Body of pancreas (tissue), 4 donors: ENCODE data around the gene LSM3. TPM values are rescaled to one million over a fixed set of nuclear protein-coding genes. Genes with fewer than 3 reads are reported as not detected.

Experiments used
- ATAC-seq: fragments of 150-250 bp; one replicate; pipeline ENCODE4 v1.9.1; 2016
- DNase-seq, 4 donors: peaks; one replicate each; pipeline ENCODE4 v3.0.0-alpha.2; 2019
- H3K27ac ChIP-seq, 4 donors: fragments of 200-600 bp; sonication (generic); 1 replicate in 3 of 4; 2 replicates in 1 of 4; pipeline versions ENCODE4 v1.5.1 to v1.6.1; 2016 to 2019; ENCODE audit warnings: mild to moderate bottlenecking in 1 of 4, mixed read lengths in 1 of 4, moderate library complexity in 1 of 4
- H3K27me3 ChIP-seq, 2 donors: fragments of 200-600 bp; sonication (generic); one replicate each; pipeline ENCODE4 v1.6.0; 2016; ENCODE audit warnings: mild to moderate bottlenecking in 1 of 2
- H3K36me3 ChIP-seq, 2 donors: fragments of 200-600 bp; sonication (generic); replicated peaks in 1 of 2; 2 replicates each; pipeline ENCODE4 v1.5.1; 2016; ENCODE audit warnings: low read depth in 2 of 2; ENCODE audit not compliant: insufficient read depth in 1 of 2
- H3K4me1 ChIP-seq: fragments of 200-600 bp; sonication (generic); one replicate; pipeline ENCODE4 v1.6.0; 2016
- H3K4me3 ChIP-seq, 2 donors: fragments of 200-600 bp; sonication (generic); 1 replicate in 1 of 2; 2 replicates in 1 of 2; pipeline ENCODE4 v1.5.1; 2016 to 2019
- H3K9me3 ChIP-seq, 3 donors: fragments of 200-600 bp; sonication (generic); 1 replicate in 2 of 3; 2 replicates in 1 of 3; pipeline ENCODE4 v1.5.1; 2016
- POLR2A ChIP-seq, 3 donors: fragments of 450-650 bp; IDR thresholded peaks; one replicate each; pipeline ENCODE4 v1.6.1; 2016; ENCODE audit warnings: antibody characterized with exemption in 3 of 3, mild to moderate bottlenecking in 2 of 3
- WGBS, 2 donors: methylation state at CpG; one replicate each; pipeline ENCODE4 v1.1.5; 2017; 5-methylcytosine and 5-hydroxymethylcytosine counted together
- intact Hi-C: fragments of 100-400 bp; cut with DNase I; formaldehyde crosslinking; loops from one replicate; pipeline ENCODE4 v1.15.1; 2023
- total RNA-seq, 2 donors: library from RNA; depleted of rRNA; stranded (reverse); fragments of >200 nt; gene quantifications; one replicate each; pipeline ENCODE4 v1.1.0, GENCODE V29; 2016
- TF ChIP-seq, protein P1 (sequence below), 7 experiments: fragments of 450-650 bp in 4 of 7; fragments of 200-600 bp in 3 of 7; sonication (generic) in 3 of 7; IDR thresholded peaks; one replicate each; pipeline ENCODE4 v1.5.1; 2016 to 2019; ENCODE audit warnings: antibody characterized with exemption in 7 of 7

The LSM3 gene
- total RNA-seq, 2 donors from 2014 or later: 5.3 to 6.0 TPM

DNA sequence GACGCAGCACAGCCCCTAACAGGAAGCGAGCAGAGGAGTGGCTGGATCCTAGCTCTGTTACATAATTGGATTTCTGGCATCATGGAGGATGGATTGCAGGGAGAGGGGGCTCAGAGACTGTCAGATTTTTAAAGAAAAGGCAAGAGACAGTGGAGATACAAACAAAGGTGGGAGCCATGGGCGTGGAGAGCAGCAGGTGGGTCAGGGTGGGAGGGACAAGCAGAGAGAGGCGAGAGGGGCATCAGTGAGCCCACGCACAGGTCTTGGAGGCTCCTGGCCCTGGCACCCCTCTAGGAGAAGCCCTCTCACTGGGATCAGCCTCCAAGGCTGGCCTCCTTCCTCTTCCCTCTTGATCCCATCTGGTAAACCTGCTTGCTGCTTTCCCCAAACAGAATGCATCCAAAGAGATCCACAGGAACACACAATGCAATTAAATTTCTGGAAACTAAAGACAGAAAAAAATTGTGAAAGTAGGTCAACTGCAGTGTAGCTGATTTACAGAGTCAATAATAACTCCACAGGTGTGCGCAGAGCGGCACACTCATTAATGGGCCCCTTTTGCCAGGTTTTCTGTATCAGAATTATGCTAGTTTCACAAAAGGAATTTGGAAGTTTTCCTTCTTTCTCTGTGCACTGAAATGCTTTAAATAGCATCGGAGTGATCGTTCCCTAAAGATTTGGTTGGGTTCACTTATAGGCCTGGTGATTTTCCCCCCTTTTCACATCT lies 66.1 kb downstream of the LSM3 start:
- Histone ChIP-seq H3K27me3 (no peaks in the 10 kb centered on the region), H3K4me3 (no peak overlapping the region), H3K36me3 (no peaks in the 10 kb centered on the region), H3K27ac (no peak overlapping the region), H3K9me3 (no peaks in the 10 kb centered on the region), H3K4me1 (no peaks in the 10 kb centered on the region)
- DNase-seq (no peak), ATAC-seq (no peak)
- 76 to 84% methylated on average over 9 of the region's 9 CpGs for WGBS, 2 donors
- intact Hi-C loops: no loop called here
- TF ChIP-seq, protein P1, sequence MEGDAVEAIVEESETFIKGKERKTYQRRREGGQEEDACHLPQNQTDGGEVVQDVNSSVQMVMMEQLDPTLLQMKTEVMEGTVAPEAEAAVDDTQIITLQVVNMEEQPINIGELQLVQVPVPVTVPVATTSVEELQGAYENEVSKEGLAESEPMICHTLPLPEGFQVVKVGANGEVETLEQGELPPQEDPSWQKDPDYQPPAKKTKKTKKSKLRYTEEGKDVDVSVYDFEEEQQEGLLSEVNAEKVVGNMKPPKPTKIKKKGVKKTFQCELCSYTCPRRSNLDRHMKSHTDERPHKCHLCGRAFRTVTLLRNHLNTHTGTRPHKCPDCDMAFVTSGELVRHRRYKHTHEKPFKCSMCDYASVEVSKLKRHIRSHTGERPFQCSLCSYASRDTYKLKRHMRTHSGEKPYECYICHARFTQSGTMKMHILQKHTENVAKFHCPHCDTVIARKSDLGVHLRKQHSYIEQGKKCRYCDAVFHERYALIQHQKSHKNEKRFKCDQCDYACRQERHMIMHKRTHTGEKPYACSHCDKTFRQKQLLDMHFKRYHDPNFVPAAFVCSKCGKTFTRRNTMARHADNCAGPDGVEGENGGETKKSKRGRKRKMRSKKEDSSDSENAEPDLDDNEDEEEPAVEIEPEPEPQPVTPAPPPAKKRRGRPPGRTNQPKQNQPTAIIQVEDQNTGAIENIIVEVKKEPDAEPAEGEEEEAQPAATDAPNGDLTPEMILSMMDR (IDR thresholded peaks at IDR 0.05): no peak
- no peak for TF ChIP-seq POLR2A (IDR thresholded peaks at IDR 0.05)

DNA sequence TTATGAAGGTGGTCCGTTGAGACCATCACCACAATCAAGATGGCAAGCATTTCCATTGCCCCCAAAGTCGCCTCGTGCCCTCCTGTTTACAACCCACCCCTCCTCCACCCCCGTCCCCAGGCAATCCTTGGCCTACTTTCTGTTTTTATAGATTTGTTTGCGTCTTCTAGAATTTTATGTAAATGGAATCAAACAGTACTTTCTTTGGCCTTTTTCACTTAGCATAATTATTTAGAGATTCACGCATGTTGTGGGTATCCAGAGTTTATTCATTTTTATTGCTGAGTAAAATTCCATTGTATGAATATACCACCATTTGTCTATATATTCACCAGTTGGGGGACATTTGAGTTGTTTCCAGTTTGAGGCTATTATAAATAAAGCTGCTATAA lies 66.6 kb downstream of the LSM3 start:
- no peaks in the 10 kb centered on the region for H3K4me1 ChIP-seq
- ATAC-seq: no peak
- H3K36me3 ChIP-seq: no peaks in the 10 kb centered on the region
- no peaks in the 10 kb centered on the region for H3K9me3 ChIP-seq
- H3K27me3 ChIP-seq: no peaks in the 10 kb centered on the region
- intact Hi-C loops: no loop called here
- no peak for DNase-seq
- TF ChIP-seq, protein P1 (IDR thresholded peaks at IDR 0.05): no peak
- no peak for TF ChIP-seq POLR2A (IDR thresholded peaks at IDR 0.05)
- no peak overlapping the region for H3K4me3 ChIP-seq
- WGBS, 2 donors: 75 to 85% methylated on average over 6 of the region's 6 CpGs
- H3K27ac ChIP-seq: no peak overlapping the region

DNA sequence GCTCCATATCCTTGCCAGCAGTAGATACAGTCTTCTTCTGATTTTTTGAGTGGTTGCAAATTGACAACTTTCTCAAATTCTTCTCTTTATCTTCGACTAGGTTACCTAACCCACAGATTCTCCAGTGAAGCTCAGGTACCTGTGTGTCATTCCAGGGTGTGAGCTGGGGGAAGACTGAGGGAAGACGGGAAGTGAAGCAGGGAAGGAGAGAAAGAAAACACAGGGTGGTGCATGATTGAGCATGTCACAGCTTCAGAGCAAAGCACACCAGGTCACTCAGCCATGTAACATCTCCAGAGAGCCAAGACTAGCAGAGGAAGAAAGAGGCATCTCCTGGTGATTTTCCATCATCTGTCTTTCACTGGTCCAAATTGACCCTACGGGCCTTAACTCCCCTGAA lies 67.2 kb downstream of the LSM3 start:
- H3K4me1 ChIP-seq: no peaks in the 10 kb centered on the region
- H3K4me3 ChIP-seq: no peak overlapping the region
- intact Hi-C loops: no loop called here
- H3K9me3 ChIP-seq: no peaks in the 10 kb centered on the region
- DNase-seq (no peak), ATAC-seq (no peak)
- no peaks in the 10 kb centered on the region for H3K36me3 ChIP-seq
- H3K27ac ChIP-seq: no peak overlapping the region
- TF ChIP-seq, protein P1 (IDR thresholded peaks at IDR 0.05): no peak
- no peak for TF ChIP-seq POLR2A (IDR thresholded peaks at IDR 0.05)
- no peaks in the 10 kb centered on the region for H3K27me3 ChIP-seq
- 67 to 69% methylated on average over 2 to 3 of the region's 3 CpGs for WGBS, 2 donors

DNA sequence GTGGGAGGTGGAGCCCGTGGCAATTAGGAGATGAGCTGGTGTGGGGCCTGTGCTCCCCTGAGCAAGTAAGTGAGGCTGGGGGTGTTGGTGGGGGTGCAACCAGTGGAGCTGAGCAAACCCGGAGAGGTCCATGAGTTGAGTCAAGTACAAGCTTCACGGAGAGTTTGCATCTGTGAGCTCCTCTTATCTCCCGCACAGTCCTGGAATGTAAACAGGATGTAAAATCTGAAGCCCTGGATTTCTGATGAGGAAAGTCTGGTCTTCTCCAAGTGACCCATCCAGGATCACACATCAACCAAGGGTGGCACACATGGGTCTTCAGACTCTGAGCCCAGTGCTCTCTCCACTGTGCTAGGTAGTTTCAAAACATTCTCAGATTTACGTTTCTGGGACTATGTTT lies 67.8 kb downstream of the LSM3 start:
- no peak for DNase-seq
- H3K27ac ChIP-seq: no peak overlapping the region
- no peak for ATAC-seq
- 60 to 70% methylated on average over 5 of the region's 5 CpGs for WGBS, 2 donors
- no peaks in the 10 kb centered on the region for H3K36me3 ChIP-seq
- intact Hi-C loops: no loop called here
- TF ChIP-seq, protein P1 (IDR thresholded peaks at IDR 0.05): no peak
- no peak for TF ChIP-seq POLR2A (IDR thresholded peaks at IDR 0.05)
- no peaks in the 10 kb centered on the region for H3K9me3 ChIP-seq
- no peaks in the 10 kb centered on the region for H3K27me3 ChIP-seq
- no peak overlapping the region for H3K4me3 ChIP-seq
- no peaks in the 10 kb centered on the region for H3K4me1 ChIP-seq

DNA sequence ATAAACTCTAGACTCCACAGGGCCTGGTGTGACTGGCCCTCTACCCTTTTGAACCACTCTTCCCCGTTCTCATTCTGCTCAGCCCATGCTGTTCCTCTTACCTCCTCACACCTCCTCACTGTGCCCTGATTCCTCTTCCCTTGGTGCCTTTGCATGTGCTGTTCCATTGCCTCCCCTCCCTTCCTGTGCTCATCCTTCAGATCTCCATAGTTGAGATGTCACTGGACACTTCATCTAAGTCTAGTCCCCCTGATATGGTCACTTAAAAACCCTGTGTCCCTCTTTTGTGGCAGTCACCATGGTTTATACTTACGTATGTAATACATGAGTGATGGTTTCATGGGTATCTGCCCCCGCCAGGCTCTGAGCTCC lies 69.8 kb downstream of the LSM3 start:
- no peak overlapping the region for H3K27ac ChIP-seq
- ATAC-seq: no peak
- H3K4me3 ChIP-seq: no peak overlapping the region
- H3K36me3 ChIP-seq: no peaks in the 10 kb centered on the region
- intact Hi-C loops: no loop called here
- 73 to 81% methylated on average over 3 of the region's 3 CpGs for WGBS, 2 donors
- no peak for DNase-seq
- H3K27me3 ChIP-seq: no peaks in the 10 kb centered on the region
- no peaks in the 10 kb centered on the region for H3K9me3 ChIP-seq
- TF ChIP-seq, protein P1 (IDR thresholded peaks at IDR 0.05): no peak
- no peak for TF ChIP-seq POLR2A (IDR thresholded peaks at IDR 0.05)
- H3K4me1 ChIP-seq: no peaks in the 10 kb centered on the region
